ENCODE results near the gene MRPL55.

MRPL55 gene

GRCh38 chr1:228120857-228121489 lies 11.9 kb upstream of the MRPL55 start:
- TF ChIP-seq CTCF (IDR thresholded peaks at IDR 0.05; ENCODE audit: insufficient read depth, low read depth, low read length, missing control alignments), result no peak
- DNase-seq (ENCODE audit: low read depth), result no peak
- no peak overlapping the region for H3K4me3 ChIP-seq (ENCODE audit: low read depth, low read length)

- DNase-seq (ENCODE audit: low read depth), result no peak
- TF ChIP-seq CTCF (IDR thresholded peaks at IDR 0.05; ENCODE audit: insufficient read depth, low read depth, low read length, missing control alignments), result no peak
- H3K4me3 ChIP-seq (ENCODE audit: low read depth, low read length), result no peak overlapping the region
These were observed 11.3 kb upstream of the MRPL55 start for GRCh38 chr1:228120351-228120750.

- no peak for TF ChIP-seq CTCF (IDR thresholded peaks at IDR 0.05; ENCODE audit: insufficient read depth, low read depth, low read length, missing control alignments)
- no peak for DNase-seq (ENCODE audit: low read depth)
- H3K4me3 ChIP-seq (ENCODE audit: low read depth, low read length), result no peak overlapping the region
These were observed 8.9 kb upstream of the MRPL55 start for GRCh38 chr1:228118040-228118439.

- no peak for TF ChIP-seq CTCF (IDR thresholded peaks at IDR 0.05; ENCODE audit: insufficient read depth, low read depth, low read length, missing control alignments)
- no peak for DNase-seq (ENCODE audit: low read depth)
- no peak overlapping the region for H3K4me3 ChIP-seq (ENCODE audit: low read depth, low read length)
These were observed 8.2 kb upstream of the MRPL55 start for GRCh38 chr1:228117335-228117734.

GRCh38 chr1:228114827-228115226 lies 5.7 kb upstream of the MRPL55 start:
- no peak for DNase-seq (ENCODE audit: low read depth)
- TF ChIP-seq CTCF (IDR thresholded peaks at IDR 0.05; ENCODE audit: insufficient read depth, low read depth, low read length, missing control alignments), result no peak
- no peak overlapping the region for H3K4me3 ChIP-seq (ENCODE audit: low read depth, low read length)

- no peak for DNase-seq (ENCODE audit: low read depth)
These were observed 3.5 kb upstream of the MRPL55 start for GRCh38 chr1:228112617-228113016.

More at GRCh38 chr1:228112617-228113016, 3.5 kb upstream of the MRPL55 start:
- no peak for TF ChIP-seq CTCF (IDR thresholded peaks at IDR 0.05; ENCODE audit: insufficient read depth, low read depth, low read length, missing control alignments)
- H3K4me3 ChIP-seq (ENCODE audit: low read depth, low read length), result no peak overlapping the region

Measured in GM12865 (cell line).